Testis (tissue), 2 donors: ENCODE data around the gene DCLK1.

ENCODE experiments used
- CTCF ChIP-seq, 3 experiments: fragments of 450-650 bp in 2 of 3; fragments of 200-600 bp in 1 of 3; sonication (generic) in 1 of 3; IDR thresholded peaks; one replicate each; pipeline ENCODE4 v1.5.1; 2016 to 2019; ENCODE audit warnings: antibody characterized with exemption in 3 of 3, mild to moderate bottlenecking in 2 of 3, moderate library complexity in 1 of 3
- POLR2A ChIP-seq: fragments of 450-650 bp; IDR thresholded peaks from one replicate; pipeline ENCODE4 v1.6.1; 2017; ENCODE audit warnings: antibody characterized with exemption, mild to moderate bottlenecking, moderate library complexity

GRCh38 chr13:35763782-35764123 lies 367.4 kb downstream of the DCLK1 start:
- TF ChIP-seq CTCF (IDR thresholded peaks at IDR 0.05) (no peak), POLR2A (no peak)
